ENCODE measurements around the gene CDC5L. TPM values are rescaled to one million over a fixed set of nuclear protein-coding genes. Genes with fewer than 3 reads are reported as not detected.

Gene CDC5L
- total and polyA plus RNA-seq, 8 donors: 2.9 to 11.4 (median 7.5) TPM

DNA sequence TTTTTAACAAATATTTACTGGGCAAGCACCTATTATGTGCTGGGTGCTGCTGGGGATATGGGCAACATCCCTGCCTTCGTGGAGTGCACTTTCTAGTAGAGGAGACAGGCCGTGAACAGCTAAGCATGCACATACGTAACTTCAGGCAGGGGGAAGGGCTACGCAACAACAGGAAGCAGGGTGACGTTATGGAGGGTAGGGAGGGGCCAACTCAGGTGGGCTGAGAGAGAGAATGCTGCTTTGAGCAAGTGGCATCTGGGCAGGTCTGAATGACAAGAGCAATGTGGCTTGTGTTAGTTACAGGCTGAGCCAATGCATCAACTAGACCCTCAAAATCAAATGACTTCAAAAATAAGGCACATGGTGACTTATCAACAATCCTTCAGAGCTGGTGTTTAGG lies 112.1 kb downstream of the CDC5L start:
- Histone ChIP-seq H3K27me3 (no peaks in the 10 kb centered on the region), H3K4me3 (no peak overlapping the region), H3K4me1 (no peaks in the 10 kb centered on the region), H3K27ac (no peak overlapping the region), H3K9me3 (no peaks in the 10 kb centered on the region), H3K36me3 (no peaks in the 10 kb centered on the region)
- no peak for FAIRE-seq
- intact Hi-C loops (cut with DNase I): no loop called here
- ATAC-seq: no peak
- TF ChIP-seq, protein P1, sequence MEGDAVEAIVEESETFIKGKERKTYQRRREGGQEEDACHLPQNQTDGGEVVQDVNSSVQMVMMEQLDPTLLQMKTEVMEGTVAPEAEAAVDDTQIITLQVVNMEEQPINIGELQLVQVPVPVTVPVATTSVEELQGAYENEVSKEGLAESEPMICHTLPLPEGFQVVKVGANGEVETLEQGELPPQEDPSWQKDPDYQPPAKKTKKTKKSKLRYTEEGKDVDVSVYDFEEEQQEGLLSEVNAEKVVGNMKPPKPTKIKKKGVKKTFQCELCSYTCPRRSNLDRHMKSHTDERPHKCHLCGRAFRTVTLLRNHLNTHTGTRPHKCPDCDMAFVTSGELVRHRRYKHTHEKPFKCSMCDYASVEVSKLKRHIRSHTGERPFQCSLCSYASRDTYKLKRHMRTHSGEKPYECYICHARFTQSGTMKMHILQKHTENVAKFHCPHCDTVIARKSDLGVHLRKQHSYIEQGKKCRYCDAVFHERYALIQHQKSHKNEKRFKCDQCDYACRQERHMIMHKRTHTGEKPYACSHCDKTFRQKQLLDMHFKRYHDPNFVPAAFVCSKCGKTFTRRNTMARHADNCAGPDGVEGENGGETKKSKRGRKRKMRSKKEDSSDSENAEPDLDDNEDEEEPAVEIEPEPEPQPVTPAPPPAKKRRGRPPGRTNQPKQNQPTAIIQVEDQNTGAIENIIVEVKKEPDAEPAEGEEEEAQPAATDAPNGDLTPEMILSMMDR (IDR thresholded peaks at IDR 0.05): no peak
- DNase-seq: no peak
- 67 to 72% methylated on average over 5 of the region's 5 CpGs for WGBS, 2 donors

Small RNA genes within 50 kb of the gene (microRNA-seq; reads per million reads assigned to microRNA genes)
- 0 reads per million in 2 donors for gene MIR4642

Other genes starting within 250 kb of the CDC5L start
- gene CAPN11, start 228.9 kb upstream of the CDC5L start, total RNA-seq: under 1 TPM in 4 of 6 donors, not detected in 2; 0.06 to 0.23 (median 0.14) TPM
- under 1 TPM; 0.75 to 0.76 TPM for gene CAPN11, start 228.9 kb upstream of the CDC5L start, polyA plus RNA-seq
- gene MYMX, start 170.8 kb upstream of the CDC5L start, total RNA-seq: 1 to 10 TPM; 1.1 to 4.3 (median 2.2) TPM
- gene MYMX, start 170.8 kb upstream of the CDC5L start, polyA plus RNA-seq: under 1 TPM; 0.34 to 0.73 TPM
- 10 to 100 TPM; 24.8 to 72.7 (median 44.4) TPM for gene SLC29A1, start 164.1 kb upstream of the CDC5L start, total RNA-seq
- gene SLC29A1, start 164.1 kb upstream of the CDC5L start, polyA plus RNA-seq: 10 to 100 TPM; 35.5 to 89.8 TPM
- 100 to 1,000 TPM; 370 to 577 (median 464) TPM for gene HSP90AB1, start 140.6 kb upstream of the CDC5L start, total RNA-seq
- gene HSP90AB1, start 140.6 kb upstream of the CDC5L start, polyA plus RNA-seq: 100 to 1,000 TPM; 145 to 328 TPM
- gene SLC35B2, start 130.2 kb upstream of the CDC5L start, total RNA-seq: 10 to 100 TPM; 15.9 to 30.4 (median 20.5) TPM
- gene SLC35B2, start 130.2 kb upstream of the CDC5L start, polyA plus RNA-seq: 10 to 100 TPM; 10.8 to 23.6 TPM
- 10 to 100 TPM in 1 of 6 donors, 1 to 10 TPM in 5; 2.5 to 16.9 (median 5.5) TPM for gene NFKBIE, start 122.2 kb upstream of the CDC5L start, total RNA-seq
- 10 to 100 TPM; 10.1 to 12.1 TPM for gene NFKBIE, start 122.2 kb upstream of the CDC5L start, polyA plus RNA-seq
- gene TMEM151B, start 117.3 kb upstream of the CDC5L start, total RNA-seq: under 1 TPM in 4 of 6 donors, not detected in 2; 0.06 to 0.12 (median 0.09) TPM
- gene TMEM151B, start 117.3 kb upstream of the CDC5L start, polyA plus RNA-seq: under 1 TPM; 0.54 to 0.65 TPM
- gene AARS2, start 74.4 kb upstream of the CDC5L start, total RNA-seq: 1 to 10 TPM; 3.6 to 7.4 (median 4.8) TPM
- 1 to 10 TPM; 5.7 to 8.7 TPM for gene AARS2, start 74.4 kb upstream of the CDC5L start, polyA plus RNA-seq
- gene SPATS1, start 45.1 kb upstream of the CDC5L start, total RNA-seq: under 1 TPM in 1 of 6 donors, not detected in 5; 0.18 TPM
- under 1 TPM in 1 of 2 donors, not detected in 1; 0.19 TPM for gene SPATS1, start 45.1 kb upstream of the CDC5L start, polyA plus RNA-seq